Measurements from ENCODE around the gene C19orf81. TPM values are rescaled to one million over a fixed set of nuclear protein-coding genes. Genes with fewer than 3 reads are reported as not detected.

Gene C19orf81
- total RNA-seq, 1 donor from 2014 or later: 3.0 TPM

DNA sequence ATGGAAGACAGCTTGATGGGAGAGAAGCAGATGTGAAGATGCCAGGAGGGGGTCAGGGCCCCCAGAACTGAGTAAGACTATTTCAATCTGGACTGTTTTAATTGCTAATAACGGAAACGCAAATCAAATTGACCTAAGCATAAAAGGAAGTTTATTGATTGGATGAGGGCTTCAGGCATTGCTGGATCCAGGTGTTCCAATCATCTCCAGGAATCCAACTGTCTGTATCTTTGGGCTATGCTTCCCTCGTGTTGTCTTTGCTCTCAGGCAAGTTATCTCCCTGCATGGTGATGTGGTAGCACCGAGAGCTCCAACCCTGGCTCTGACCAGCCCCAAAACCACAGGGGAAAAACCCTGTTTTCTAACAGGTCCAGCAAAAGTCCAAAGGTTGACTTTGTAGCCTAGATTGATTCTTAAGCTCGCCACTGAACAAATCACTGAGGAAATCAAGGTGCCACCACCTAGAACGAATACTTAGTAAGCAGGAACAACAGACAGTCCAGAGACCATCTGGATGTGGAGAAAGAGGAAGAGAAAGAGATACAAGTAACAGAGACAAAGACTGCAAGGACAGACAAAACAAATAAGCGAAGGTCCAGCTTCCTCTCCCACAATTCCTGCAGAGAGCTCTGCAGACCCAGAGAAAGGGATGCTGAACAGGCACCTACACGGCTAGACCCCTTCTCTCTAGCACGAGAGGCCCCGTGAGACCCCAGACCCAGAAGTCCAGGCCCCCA, 1.2 kb upstream of the C19orf81 start:
- TF ChIP-seq, protein P1, sequence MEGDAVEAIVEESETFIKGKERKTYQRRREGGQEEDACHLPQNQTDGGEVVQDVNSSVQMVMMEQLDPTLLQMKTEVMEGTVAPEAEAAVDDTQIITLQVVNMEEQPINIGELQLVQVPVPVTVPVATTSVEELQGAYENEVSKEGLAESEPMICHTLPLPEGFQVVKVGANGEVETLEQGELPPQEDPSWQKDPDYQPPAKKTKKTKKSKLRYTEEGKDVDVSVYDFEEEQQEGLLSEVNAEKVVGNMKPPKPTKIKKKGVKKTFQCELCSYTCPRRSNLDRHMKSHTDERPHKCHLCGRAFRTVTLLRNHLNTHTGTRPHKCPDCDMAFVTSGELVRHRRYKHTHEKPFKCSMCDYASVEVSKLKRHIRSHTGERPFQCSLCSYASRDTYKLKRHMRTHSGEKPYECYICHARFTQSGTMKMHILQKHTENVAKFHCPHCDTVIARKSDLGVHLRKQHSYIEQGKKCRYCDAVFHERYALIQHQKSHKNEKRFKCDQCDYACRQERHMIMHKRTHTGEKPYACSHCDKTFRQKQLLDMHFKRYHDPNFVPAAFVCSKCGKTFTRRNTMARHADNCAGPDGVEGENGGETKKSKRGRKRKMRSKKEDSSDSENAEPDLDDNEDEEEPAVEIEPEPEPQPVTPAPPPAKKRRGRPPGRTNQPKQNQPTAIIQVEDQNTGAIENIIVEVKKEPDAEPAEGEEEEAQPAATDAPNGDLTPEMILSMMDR (IDR thresholded peaks at IDR 0.05; ENCODE audit: unreplicated experiment): no peak
- Mint-ChIP-seq H3K4me3 (no peak overlapping the region), H3K36me3 (no peaks in the 10 kb centered on the region), H3K4me1 (no peaks in the 10 kb centered on the region), H3K27ac (no peak overlapping the region), H3K9me3 (no peaks in the 10 kb centered on the region), H3K27me3 (ENCODE audit: low read depth) (peaks cover 37% of the 10 kb centered on the region)
- DNase-seq (ENCODE audit: low spot score in 2 of 2, unreplicated experiment in 2 of 2): no peak

DNA sequence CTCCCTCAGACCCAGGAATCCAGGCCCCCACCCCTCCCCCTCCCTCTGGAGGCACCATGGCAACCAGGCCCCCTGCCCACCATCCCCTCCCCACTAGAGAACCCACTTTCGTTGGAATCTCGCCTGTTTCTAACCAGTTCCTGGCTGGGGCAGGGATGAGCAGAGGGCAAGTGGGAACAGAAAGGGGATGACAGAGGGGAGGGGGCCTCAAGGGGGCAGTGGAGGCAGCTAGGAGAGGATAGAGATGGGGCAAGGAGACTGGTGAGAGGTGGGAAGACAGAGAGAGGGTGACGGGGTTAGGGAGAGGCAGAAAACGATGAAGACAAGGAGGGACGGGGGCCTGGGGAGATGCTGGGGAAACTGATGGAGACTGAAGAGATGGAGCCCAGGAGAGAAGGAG, 586 bp upstream of the C19orf81 start:
- Mint-ChIP-seq H3K9me3 (no peaks in the 10 kb centered on the region), H3K36me3 (no peaks in the 10 kb centered on the region), H3K27ac (no peak overlapping the region), H3K4me3 (no peak overlapping the region), H3K4me1 (no peaks in the 10 kb centered on the region), H3K27me3 (ENCODE audit: low read depth) (peaks cover 41% of the 10 kb centered on the region)
- no peak for DNase-seq (ENCODE audit: low spot score in 2 of 2, unreplicated experiment in 2 of 2)
- TF ChIP-seq, protein P1 (IDR thresholded peaks at IDR 0.05; ENCODE audit: unreplicated experiment): no peak

DNA sequence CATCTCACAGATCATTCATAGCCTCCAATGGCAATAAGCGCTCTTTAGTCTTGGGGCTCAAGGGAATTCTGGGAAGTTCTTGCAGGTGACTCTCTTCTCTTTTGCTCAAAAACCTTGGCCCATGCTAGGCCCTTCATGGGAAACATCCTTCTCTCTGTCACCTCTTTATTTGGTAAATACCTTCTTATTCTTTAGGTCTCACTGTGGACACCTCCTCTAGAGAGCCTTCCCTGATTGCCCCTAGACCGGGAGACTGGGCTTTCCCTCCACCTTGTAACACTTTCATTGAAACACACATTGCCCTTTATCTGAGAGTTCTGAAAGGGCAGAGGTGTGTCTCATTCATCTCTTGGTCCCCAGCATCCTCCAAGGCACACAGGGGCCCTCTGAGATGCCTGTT, 1.9 kb downstream of the C19orf81 start:
- H3K27me3 Mint-ChIP-seq (ENCODE audit: low read depth): peaks cover 65% of the 10 kb centered on the region
- H3K27ac Mint-ChIP-seq: no peak overlapping the region
- no peak overlapping the region for H3K4me3 Mint-ChIP-seq
- TF ChIP-seq, protein P1 (IDR thresholded peaks at IDR 0.05; ENCODE audit: unreplicated experiment): no peak
- DNase-seq (ENCODE audit: low spot score in 2 of 2, unreplicated experiment in 2 of 2): no peak
- no peaks in the 10 kb centered on the region for H3K4me1 Mint-ChIP-seq
- H3K36me3 Mint-ChIP-seq: no peaks in the 10 kb centered on the region
- H3K9me3 Mint-ChIP-seq: peaks cover 6% of the 10 kb centered on the region

DNA sequence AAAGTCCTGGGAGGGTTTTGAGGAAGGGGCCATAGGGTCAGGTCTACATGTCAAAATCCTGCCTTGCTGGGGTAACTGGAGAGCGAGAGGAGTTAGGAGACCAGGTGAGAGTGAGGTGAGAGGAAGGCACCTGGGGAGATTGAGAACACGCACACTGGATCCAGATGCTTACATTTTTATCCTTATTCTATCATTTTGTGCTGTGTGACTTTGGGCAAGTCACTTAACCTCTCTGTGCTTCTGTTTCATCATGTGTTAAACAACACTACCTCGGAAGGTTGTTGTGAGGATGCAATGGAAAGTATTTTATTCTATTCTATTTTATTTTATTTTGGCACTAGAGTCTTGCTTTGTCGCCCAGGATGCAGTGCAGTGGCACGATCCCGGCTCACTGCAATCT, 3.5 kb downstream of the C19orf81 start:
- H3K27me3 Mint-ChIP-seq (ENCODE audit: low read depth): peaks cover 73% of the 10 kb centered on the region
- TF ChIP-seq, protein P1 (IDR thresholded peaks at IDR 0.05; ENCODE audit: unreplicated experiment): no peak
- peaks cover 6% of the 10 kb centered on the region for H3K9me3 Mint-ChIP-seq
- no peak for DNase-seq (ENCODE audit: low spot score in 2 of 2, unreplicated experiment in 2 of 2)
- no peak overlapping the region for H3K4me3 Mint-ChIP-seq
- H3K36me3 Mint-ChIP-seq: no peaks in the 10 kb centered on the region
- no peak overlapping the region for H3K27ac Mint-ChIP-seq
- H3K4me1 Mint-ChIP-seq: peaks cover 5% of the 10 kb centered on the region

DNA sequence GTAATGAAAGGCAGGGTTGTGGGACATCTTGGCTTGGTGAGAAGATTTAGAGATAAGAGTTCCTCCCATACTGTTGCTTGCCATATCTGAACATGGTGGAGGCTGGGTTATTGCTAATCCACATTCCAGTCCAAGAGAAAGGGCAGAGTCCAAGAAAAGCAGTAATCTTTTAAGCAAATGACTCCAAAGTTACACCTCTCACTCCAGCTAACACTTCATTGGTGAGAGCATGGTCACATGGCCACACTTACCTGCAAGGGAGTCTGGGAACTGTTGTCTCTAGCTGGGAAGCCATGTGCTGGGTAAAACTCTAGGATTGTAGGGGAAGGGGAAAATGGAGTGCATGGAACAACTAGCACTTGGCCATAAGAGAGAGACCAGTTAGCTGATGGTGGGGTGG, 5.6 kb downstream of the C19orf81 start:
- H3K9me3 Mint-ChIP-seq: peaks cover 6% of the 10 kb centered on the region
- DNase-seq (ENCODE audit: low spot score in 2 of 2, unreplicated experiment in 2 of 2): no peak
- peaks cover 13% of the 10 kb centered on the region for H3K4me1 Mint-ChIP-seq
- peaks cover 78% of the 10 kb centered on the region for H3K27me3 Mint-ChIP-seq (ENCODE audit: low read depth)
- H3K27ac Mint-ChIP-seq: no peak overlapping the region
- no peaks in the 10 kb centered on the region for H3K36me3 Mint-ChIP-seq
- TF ChIP-seq, protein P1 (IDR thresholded peaks at IDR 0.05; ENCODE audit: unreplicated experiment): no peak
- no peak overlapping the region for H3K4me3 Mint-ChIP-seq

Data from mesothelial cell of epicardium (in vitro differentiated cells).